Lower leg skin (tissue), 3 donors: Measurements from ENCODE around the gene LRRC34.

Experiments
- CTCF ChIP-seq, 3 donors: fragments of 450-650 bp; IDR thresholded peaks; one replicate each; pipeline ENCODE4 v1.5.1; 2016; ENCODE audit warnings: antibody characterized with exemption in 3 of 3, mild to moderate bottlenecking in 3 of 3, moderate library complexity in 2 of 3
- POLR2A ChIP-seq, 2 donors: fragments of 450-650 bp; IDR thresholded peaks; one replicate each; pipeline ENCODE4 v1.6.1; 2016 to 2017; ENCODE audit warnings: antibody characterized with exemption in 2 of 2, mild to moderate bottlenecking in 1 of 2, moderate library complexity in 1 of 2

GRCh38 chr3:169855514-169855913 is 42.8 kb upstream of the LRRC34 start:
- no peak for TF ChIP-seq CTCF (IDR thresholded peaks at IDR 0.05)
- no peak for TF ChIP-seq POLR2A (IDR thresholded peaks at IDR 0.05)
